SK-N-SH (cell line): ENCODE data around the gene FAM174B. TPM values are rescaled to one million over a fixed set of nuclear protein-coding genes. Genes with fewer than 3 reads are reported as not detected.

Experiments
- CTCF ChIA-PET: fragments of 300-600, 350-600 bp; formaldehyde crosslinking; extraction: SDS; loops from one replicate; lab custom pipeline; 2021; lab: Yijun Ruan, JAX
- POLR2A ChIA-PET: fragments of 350-600 bp; sonication (Branson Sonifier 250); formaldehyde crosslinking; extraction: SDS; loops from one replicate; lab custom pipeline; 2020; ENCODE audit warnings: antibody characterized with exemption, inconsistent platforms; lab: Yijun Ruan, JAX
- DNase-seq: peaks from one replicate; pipeline ENCODE4 v3.0.0; 2012
- H2AFZ ChIP-seq: fragments of 200-600 bp; sonication (generic); 2 replicates; pipeline ENCODE4 v1.8.1; 2016; ENCODE audit warnings: antibody characterized with exemption, mild to moderate bottlenecking, low read depth
- H3F3A ChIP-seq: fragments of 200-600 bp; sonication (generic); replicated peaks from 2 replicates; pipeline ENCODE3; 2016; ENCODE audit warnings: antibody characterized with exemption, mild to moderate bottlenecking; ENCODE audit not compliant: insufficient read depth
- H3K27ac ChIP-seq, 2 experiments: fragments of 200-500 bp in 1 of 2; fragments of 200-600 bp in 1 of 2; sonication (Bioruptor generic) in 1 of 2; sonication (generic), shearing (Covaris generic) in 1 of 2; 2 replicates each; pipeline versions ENCODE4 v1.5.1 to v1.6.1; 2014 to 2016; ENCODE audit warnings: low read depth in 2 of 2, inconsistent platforms in 1 of 2, low read length in 1 of 2, mild to moderate bottlenecking in 1 of 2, mixed read lengths in 1 of 2
- H3K27me3 ChIP-seq: fragments of 200-600 bp; sonication (generic), shearing (Covaris generic); 2 replicates; pipeline ENCODE4 v1.6.1; 2016; ENCODE audit warnings: mixed run types; ENCODE audit not compliant: insufficient read depth
- H3K36me3 ChIP-seq, 2 experiments: fragments of 200-500 bp in 1 of 2; fragments of 200-600 bp in 1 of 2; sonication (Bioruptor generic) in 1 of 2; sonication (generic) in 1 of 2; replicated peaks in 1 of 2; 2 replicates each; pipeline versions ENCODE3 to v1.5.1; 2014 to 2016; ENCODE audit warnings: low read length in 1 of 2, mild to moderate bottlenecking in 1 of 2; ENCODE audit not compliant: insufficient read depth in 2 of 2, control insufficient read depth in 1 of 2
- H3K4me1 ChIP-seq, 2 experiments: fragments of 200-500 bp in 1 of 2; fragments of 200-600 bp in 1 of 2; sonication (Bioruptor generic) in 1 of 2; sonication (generic), shearing (Covaris generic) in 1 of 2; 2 replicates each; pipeline versions ENCODE4 v1.5.1 to v1.6.1; 2014 to 2016; ENCODE audit warnings: low read depth in 1 of 2, low read length in 1 of 2, mixed run types in 1 of 2; ENCODE audit not compliant: insufficient read depth in 2 of 2, control insufficient read depth in 1 of 2
- H3K4me2 ChIP-seq: fragments of 200-600 bp; sonication (generic), shearing (Covaris generic); 2 replicates; pipeline ENCODE4 v1.6.1; 2017; ENCODE audit warnings: mixed run types
- H3K4me3 ChIP-seq, 2 experiments: fragments of 200-500 bp in 1 of 2; fragments of 200-600 bp in 1 of 2; sonication (Bioruptor generic) in 1 of 2; sonication (generic), shearing (Covaris generic) in 1 of 2; 2 replicates each; pipeline versions ENCODE4 v1.5.1 to v1.8.1; 2014 to 2016; ENCODE audit warnings: low read depth in 2 of 2, inconsistent platforms in 1 of 2, low read length in 1 of 2, mild to moderate bottlenecking in 1 of 2, mixed read lengths in 1 of 2, moderate library complexity in 1 of 2
- H3K79me2 ChIP-seq: fragments of 200-600 bp; sonication (generic); 2 replicates; pipeline ENCODE4 v1.8.1; 2017; ENCODE audit warnings: mild to moderate bottlenecking; ENCODE audit not compliant: insufficient read depth
- H3K9ac ChIP-seq: fragments of 200-600 bp; sonication (generic); 2 replicates; pipeline ENCODE4 v1.6.1; 2017; ENCODE audit warnings: mixed run types
- H3K9me2 ChIP-seq: fragments of 200-600 bp; sonication (generic); 2 replicates; pipeline ENCODE4 v1.6.1; 2017; ENCODE audit warnings: mixed run types
- H3K9me3 ChIP-seq: fragments of 200-600 bp; sonication (generic); 2 replicates; pipeline ENCODE4 v1.6.1; 2017; ENCODE audit warnings: mixed run types, mild to moderate bottlenecking, moderate library complexity
- H4K20me1 ChIP-seq: fragments of 200-600 bp; sonication (generic); 2 replicates; pipeline ENCODE4 v1.6.1; 2017; ENCODE audit warnings: mild to moderate bottlenecking, mixed run types; ENCODE audit not compliant: insufficient read depth
- EP300 ChIP-seq, 2 experiments: IDR thresholded peaks; 2 replicates each; pipeline versions ENCODE4 v1.4.0 to v1.6.1; 2012; ENCODE audit warnings: borderline replicate concordance in 1 of 2, low read depth in 1 of 2, low read length in 1 of 2
- EZH2phosphoT487 ChIP-seq: fragments of 200-600 bp; sonication (generic); IDR thresholded peaks from 2 replicates; pipeline ENCODE4 v1.6.1; 2017; ENCODE audit warnings: low read depth, mixed run types, mild to moderate bottlenecking, antibody characterized with exemption, moderate library complexity, borderline replicate concordance
- FOXJ3 ChIP-seq: sonication (generic); formaldehyde crosslinking; IDR thresholded peaks from 2 replicates; pipeline ENCODE4 v1.5.1; 2020; ENCODE audit warnings: mild to moderate bottlenecking, missing genetic modification reagents
- NFIC ChIP-seq: IDR thresholded peaks from 2 replicates; pipeline ENCODE4 v1.4.0; 2012; ENCODE audit warnings: borderline replicate concordance
- POLR2AphosphoS5 ChIP-seq: IDR thresholded peaks from 2 replicates; pipeline ENCODE4 v1.6.1; 2012; ENCODE audit warnings: low read depth, low read length
- RAD21 ChIP-seq: IDR thresholded peaks from 2 replicates; pipeline ENCODE4 v1.6.1; 2012; ENCODE audit warnings: mild to moderate bottlenecking, low read length
- TEAD4 ChIP-seq: IDR thresholded peaks from 2 replicates; pipeline ENCODE4 v1.4.0; 2012; ENCODE audit warnings: mild to moderate bottlenecking, borderline replicate concordance; ENCODE audit not compliant: insufficient read depth
- ZBTB33 ChIP-seq: IDR thresholded peaks from 2 replicates; pipeline ENCODE4 v1.4.0; 2012; ENCODE audit warnings: low read depth, borderline replicate concordance
- WGBS: methylation state at CpG from one replicate; pipeline ENCODE4 v1.1.6; 2017; ENCODE audit warnings: low lambda C conversion rate; 5-methylcytosine and 5-hydroxymethylcytosine counted together
- polyA plus RNA-seq, 3 experiments: library from polyadenylated mRNA; depleted of rRNA; stranded (reverse); fragments of >200 nt; gene quantifications; 2 replicates each; pipeline ENCODE4 v1.2.3, GENCODE V29; 2012
- TF ChIP-seq, protein P1 (sequence below): IDR thresholded peaks from 2 replicates; pipeline ENCODE4 v1.4.0; 2012; ENCODE audit warnings: low read depth
- TF ChIP-seq, protein P2 (sequence below): IDR thresholded peaks from 2 replicates; pipeline ENCODE4 v1.6.1; 2012; ENCODE audit warnings: mild to moderate bottlenecking, low read depth, low read length, moderate library complexity
- TF ChIP-seq, protein P3 (sequence below): fragments of 200-600 bp; sonication (generic); IDR thresholded peaks from 2 replicates; pipeline ENCODE4 v1.6.1; 2017; ENCODE audit warnings: antibody characterized with exemption, mild to moderate bottlenecking, moderate library complexity

Gene FAM174B
- polyA plus RNA-seq, 1 of the 3 experiments (the other 2 are of a cell fraction) = 0.30 TPM

- TF ChIP-seq, protein P1, sequence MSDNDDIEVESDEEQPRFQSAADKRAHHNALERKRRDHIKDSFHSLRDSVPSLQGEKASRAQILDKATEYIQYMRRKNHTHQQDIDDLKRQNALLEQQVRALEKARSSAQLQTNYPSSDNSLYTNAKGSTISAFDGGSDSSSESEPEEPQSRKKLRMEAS = no peak
- TF ChIP-seq FOXJ3 (CRISPR knock-in tag) (no peak), RAD21 (no peak), POLR2AphosphoS5 (no peak), TEAD4 (no peak)
- TF ChIP-seq, protein P2, sequence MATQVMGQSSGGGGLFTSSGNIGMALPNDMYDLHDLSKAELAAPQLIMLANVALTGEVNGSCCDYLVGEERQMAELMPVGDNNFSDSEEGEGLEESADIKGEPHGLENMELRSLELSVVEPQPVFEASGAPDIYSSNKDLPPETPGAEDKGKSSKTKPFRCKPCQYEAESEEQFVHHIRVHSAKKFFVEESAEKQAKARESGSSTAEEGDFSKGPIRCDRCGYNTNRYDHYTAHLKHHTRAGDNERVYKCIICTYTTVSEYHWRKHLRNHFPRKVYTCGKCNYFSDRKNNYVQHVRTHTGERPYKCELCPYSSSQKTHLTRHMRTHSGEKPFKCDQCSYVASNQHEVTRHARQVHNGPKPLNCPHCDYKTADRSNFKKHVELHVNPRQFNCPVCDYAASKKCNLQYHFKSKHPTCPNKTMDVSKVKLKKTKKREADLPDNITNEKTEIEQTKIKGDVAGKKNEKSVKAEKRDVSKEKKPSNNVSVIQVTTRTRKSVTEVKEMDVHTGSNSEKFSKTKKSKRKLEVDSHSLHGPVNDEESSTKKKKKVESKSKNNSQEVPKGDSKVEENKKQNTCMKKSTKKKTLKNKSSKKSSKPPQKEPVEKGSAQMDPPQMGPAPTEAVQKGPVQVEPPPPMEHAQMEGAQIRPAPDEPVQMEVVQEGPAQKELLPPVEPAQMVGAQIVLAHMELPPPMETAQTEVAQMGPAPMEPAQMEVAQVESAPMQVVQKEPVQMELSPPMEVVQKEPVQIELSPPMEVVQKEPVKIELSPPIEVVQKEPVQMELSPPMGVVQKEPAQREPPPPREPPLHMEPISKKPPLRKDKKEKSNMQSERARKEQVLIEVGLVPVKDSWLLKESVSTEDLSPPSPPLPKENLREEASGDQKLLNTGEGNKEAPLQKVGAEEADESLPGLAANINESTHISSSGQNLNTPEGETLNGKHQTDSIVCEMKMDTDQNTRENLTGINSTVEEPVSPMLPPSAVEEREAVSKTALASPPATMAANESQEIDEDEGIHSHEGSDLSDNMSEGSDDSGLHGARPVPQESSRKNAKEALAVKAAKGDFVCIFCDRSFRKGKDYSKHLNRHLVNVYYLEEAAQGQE = no peak
Observed at GRCh38 chr15:92648190-92648875, 7.2 kb downstream of the FAM174B start (continued).

- no peaks in the 10 kb centered on the region for H3K79me2 ChIP-seq
- WGBS = 40% methylated on average over 1 of the region's 1 CpG
Observed at GRCh38 chr15:92647467-92648163, 8.0 kb downstream of the FAM174B start.

More at GRCh38 chr15:92647467-92648163, 8.0 kb downstream of the FAM174B start:
- Histone ChIP-seq H4K20me1 (no peaks in the 10 kb centered on the region), H3K4me3 (no peak overlapping the region), H3K4me2 (no peak overlapping the region), H3K36me3 (no peaks in the 10 kb centered on the region), H3K4me1 (no peaks in the 10 kb centered on the region; a peak in 1 of 4 replicates), H3K9ac (no peak overlapping the region), H3K9me2 (no peaks in the 10 kb centered on the region), H3K27ac (no peak overlapping the region), H3K9me3 (no peaks in the 10 kb centered on the region), H2AFZ (no peak overlapping the region), H3K27me3 (no peaks in the 10 kb centered on the region), H3F3A (no peaks in the 10 kb centered on the region)
- POLR2A ChIA-PET = no interaction called here
- CTCF ChIA-PET = no interaction called here
- no peak for TF ChIP-seq NFIC
- TF ChIP-seq, protein P2 = no peak
- no peak for TF ChIP-seq EP300 (IDR thresholded peaks at IDR 0.05; ENCODE audit: borderline replicate concordance in 1 of 2, low read depth in 1 of 2, low read length in 1 of 2)
- TF ChIP-seq EZH2phosphoT487 = no peak
- TF ChIP-seq, protein P3, sequence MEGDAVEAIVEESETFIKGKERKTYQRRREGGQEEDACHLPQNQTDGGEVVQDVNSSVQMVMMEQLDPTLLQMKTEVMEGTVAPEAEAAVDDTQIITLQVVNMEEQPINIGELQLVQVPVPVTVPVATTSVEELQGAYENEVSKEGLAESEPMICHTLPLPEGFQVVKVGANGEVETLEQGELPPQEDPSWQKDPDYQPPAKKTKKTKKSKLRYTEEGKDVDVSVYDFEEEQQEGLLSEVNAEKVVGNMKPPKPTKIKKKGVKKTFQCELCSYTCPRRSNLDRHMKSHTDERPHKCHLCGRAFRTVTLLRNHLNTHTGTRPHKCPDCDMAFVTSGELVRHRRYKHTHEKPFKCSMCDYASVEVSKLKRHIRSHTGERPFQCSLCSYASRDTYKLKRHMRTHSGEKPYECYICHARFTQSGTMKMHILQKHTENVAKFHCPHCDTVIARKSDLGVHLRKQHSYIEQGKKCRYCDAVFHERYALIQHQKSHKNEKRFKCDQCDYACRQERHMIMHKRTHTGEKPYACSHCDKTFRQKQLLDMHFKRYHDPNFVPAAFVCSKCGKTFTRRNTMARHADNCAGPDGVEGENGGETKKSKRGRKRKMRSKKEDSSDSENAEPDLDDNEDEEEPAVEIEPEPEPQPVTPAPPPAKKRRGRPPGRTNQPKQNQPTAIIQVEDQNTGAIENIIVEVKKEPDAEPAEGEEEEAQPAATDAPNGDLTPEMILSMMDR = no peak
- TF ChIP-seq, protein P1 = no peak
- TF ChIP-seq ZBTB33 = no peak
- no peak for TF ChIP-seq TEAD4
- no peak for TF ChIP-seq POLR2AphosphoS5
- TF ChIP-seq RAD21 = no peak
- DNase-seq = no peak
